Measurements from ENCODE around the gene DMAC1.

- no peak for TF ChIP-seq CTCF (conservative IDR thresholded peaks at IDR 0.05 in 1 of 2, IDR thresholded peaks at IDR 0.05 in 1 of 2; ENCODE audit: extremely low read depth in 1 of 2, insufficient read depth in 1 of 2, low read depth in 1 of 2, low read length in 2 of 2)
- no peak for TF ChIP-seq EZH2 (IDR thresholded peaks at IDR 0.05; ENCODE audit: borderline replicate concordance, low read length)
Observed at GRCh38 chr9:7778851-7779600, 20.6 kb downstream of the DMAC1 start.
